Mammary epithelial cell (primary cell): Measurements from ENCODE around the gene DMRT3.

ENCODE experiments used
- EZH2 ChIP-seq: IDR thresholded peaks from 2 replicates; pipeline ENCODE4 v1.6.1; 2012; ENCODE audit warnings: low read length, inconsistent platforms, borderline replicate concordance
- TF ChIP-seq, protein P1 (sequence below), 2 donors: IDR thresholded peaks in 1 of 2; conservative IDR thresholded peaks in 1 of 2; 2 replicates each; pipeline ENCODE4 v1.5.1; 2011 to 2012; ENCODE audit warnings: inconsistent platforms in 2 of 2, low read length in 2 of 2, mild to moderate bottlenecking in 2 of 2, control low read depth in 1 of 2, low read depth in 1 of 2; ENCODE audit not compliant: insufficient read depth in 1 of 2; ENCODE audit errors: extremely low read depth in 1 of 2

DNA sequence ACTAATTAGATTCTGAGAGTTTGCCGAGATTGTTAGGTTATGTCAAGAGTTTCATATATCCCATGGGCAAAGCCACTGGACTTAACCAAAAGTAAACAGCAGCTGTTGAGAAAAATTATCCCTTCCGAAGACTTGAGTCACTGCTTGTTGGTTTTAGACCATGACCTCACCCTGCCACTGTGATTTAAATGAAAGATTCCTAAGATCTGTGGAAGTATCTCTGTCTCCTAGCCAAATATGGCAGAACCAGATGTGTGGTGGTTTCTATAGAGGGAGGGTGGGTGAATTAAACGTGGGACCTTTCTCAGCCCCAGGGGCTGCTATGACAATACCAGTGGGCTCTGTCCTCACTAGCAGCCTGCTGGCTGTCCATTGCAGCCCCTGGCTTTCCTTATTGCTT is 19.3 kb downstream of the DMRT3 start:
- TF ChIP-seq, protein P1, sequence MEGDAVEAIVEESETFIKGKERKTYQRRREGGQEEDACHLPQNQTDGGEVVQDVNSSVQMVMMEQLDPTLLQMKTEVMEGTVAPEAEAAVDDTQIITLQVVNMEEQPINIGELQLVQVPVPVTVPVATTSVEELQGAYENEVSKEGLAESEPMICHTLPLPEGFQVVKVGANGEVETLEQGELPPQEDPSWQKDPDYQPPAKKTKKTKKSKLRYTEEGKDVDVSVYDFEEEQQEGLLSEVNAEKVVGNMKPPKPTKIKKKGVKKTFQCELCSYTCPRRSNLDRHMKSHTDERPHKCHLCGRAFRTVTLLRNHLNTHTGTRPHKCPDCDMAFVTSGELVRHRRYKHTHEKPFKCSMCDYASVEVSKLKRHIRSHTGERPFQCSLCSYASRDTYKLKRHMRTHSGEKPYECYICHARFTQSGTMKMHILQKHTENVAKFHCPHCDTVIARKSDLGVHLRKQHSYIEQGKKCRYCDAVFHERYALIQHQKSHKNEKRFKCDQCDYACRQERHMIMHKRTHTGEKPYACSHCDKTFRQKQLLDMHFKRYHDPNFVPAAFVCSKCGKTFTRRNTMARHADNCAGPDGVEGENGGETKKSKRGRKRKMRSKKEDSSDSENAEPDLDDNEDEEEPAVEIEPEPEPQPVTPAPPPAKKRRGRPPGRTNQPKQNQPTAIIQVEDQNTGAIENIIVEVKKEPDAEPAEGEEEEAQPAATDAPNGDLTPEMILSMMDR (conservative IDR thresholded peaks at IDR 0.05 in 1 of 2, IDR thresholded peaks at IDR 0.05 in 1 of 2; ENCODE audit: extremely low read depth in 1 of 2, insufficient read depth in 1 of 2, low read depth in 1 of 2, low read length in 2 of 2), result no peak
- no peak for TF ChIP-seq EZH2
